Transverse colon (tissue), 4 donors: ENCODE results near the gene SYS1. TPM values are rescaled to one million over a fixed set of nuclear protein-coding genes. Genes with fewer than 3 reads are reported as not detected.

Experiments
- DNase-seq: peaks from one replicate; pipeline ENCODE4 v3.0.0-alpha.2; 2019
- H3K27ac ChIP-seq, 4 donors: fragments of 200-600 bp; sonication (generic); 2 replicates each; pipeline ENCODE4 v1.5.1; 2016 to 2018; ENCODE audit warnings: inconsistent platforms in 4 of 4
- H3K27me3 ChIP-seq: fragments of 200-600 bp; sonication (generic); 2 replicates; pipeline ENCODE4 v1.5.1; 2017; ENCODE audit warnings: inconsistent platforms
- H3K36me3 ChIP-seq, 4 donors: fragments of 200-600 bp; sonication (generic); 2 replicates each; pipeline ENCODE4 v1.5.1; 2017 to 2019; ENCODE audit warnings: inconsistent platforms in 4 of 4
- H3K4me1 ChIP-seq, 4 donors: fragments of 200-600 bp; sonication (generic); 2 replicates each; pipeline ENCODE4 v1.5.1; 2017 to 2020; ENCODE audit warnings: inconsistent platforms in 4 of 4
- H3K4me3 ChIP-seq, 4 donors: fragments of 200-600 bp; sonication (generic); 1 replicate in 1 of 4; 2 replicates in 3 of 4; pipeline versions ENCODE4 v1.5.1 to v1.6.1; 2017 to 2019; ENCODE audit warnings: inconsistent platforms in 4 of 4
- H3K9me3 ChIP-seq, 2 donors: fragments of 200-600 bp; sonication (generic); 2 replicates each; pipeline ENCODE4 v1.5.1; 2017 to 2019; ENCODE audit warnings: inconsistent platforms in 2 of 2
- EP300 ChIP-seq: sonication (generic); formaldehyde crosslinking; IDR thresholded peaks from one replicate; pipeline ENCODE4 v1.6.1; 2017; ENCODE audit warnings: antibody characterized with exemption, low read depth
- POLR2A ChIP-seq: fragments of 450-650 bp; IDR thresholded peaks from one replicate; pipeline ENCODE4 v1.6.1; 2016; ENCODE audit warnings: antibody characterized with exemption, mild to moderate bottlenecking, moderate library complexity
- POLR2AphosphoS5 ChIP-seq, 3 donors: sonication (generic); formaldehyde crosslinking; IDR thresholded peaks; one replicate each; pipeline ENCODE4 v1.6.1; 2016; ENCODE audit warnings: antibody characterized with exemption in 3 of 3
- WGBS, 2 donors: methylation state at CpG; one replicate each; pipeline ENCODE4 v1.1.5; 2018; ENCODE audit warnings: low coverage in 1 of 2; 5-methylcytosine and 5-hydroxymethylcytosine counted together
- in situ Hi-C, 4 donors: fragments of 200-750 bp; cut with MboI; loops; one replicate each; pipeline versions ENCODE4 v1.15.0 to v1.15.1; 2017; ENCODE audit warnings: low sequenced_read_pairs in 3 of 4, low pct_ligation_motif_present in 1 of 4, low pct_unique_long_range_greater_than_20kb in 1 of 4
- intact Hi-C: fragments of 100-400 bp; cut with DNase I; formaldehyde crosslinking; loops from one replicate; pipeline ENCODE4 v1.15.1; 2023; ENCODE audit warnings: low total_unique reads
- total RNA-seq, 4 donors: library from RNA; depleted of rRNA; stranded (reverse); fragments of >200 nt; gene quantifications; one replicate each; pipeline ENCODE4 v1.1.0, GENCODE V29; 2016
- TF ChIP-seq, protein P1 (sequence below), 5 experiments: fragments of 200-600 bp in 3 of 5; fragments of 450-650 bp in 2 of 5; sonication (generic) in 3 of 5; IDR thresholded peaks; 1 replicate in 2 of 5; 2 replicates in 3 of 5; pipeline ENCODE4 v1.5.1; 2016 to 2017; ENCODE audit warnings: antibody characterized with exemption in 5 of 5, inconsistent platforms in 3 of 5, mild to moderate bottlenecking in 2 of 5, moderate library complexity in 1 of 5

The SYS1 gene
- total RNA-seq, 4 donors from 2014 or later, result 5.6 to 64.7 (median 38.4) TPM

DNA sequence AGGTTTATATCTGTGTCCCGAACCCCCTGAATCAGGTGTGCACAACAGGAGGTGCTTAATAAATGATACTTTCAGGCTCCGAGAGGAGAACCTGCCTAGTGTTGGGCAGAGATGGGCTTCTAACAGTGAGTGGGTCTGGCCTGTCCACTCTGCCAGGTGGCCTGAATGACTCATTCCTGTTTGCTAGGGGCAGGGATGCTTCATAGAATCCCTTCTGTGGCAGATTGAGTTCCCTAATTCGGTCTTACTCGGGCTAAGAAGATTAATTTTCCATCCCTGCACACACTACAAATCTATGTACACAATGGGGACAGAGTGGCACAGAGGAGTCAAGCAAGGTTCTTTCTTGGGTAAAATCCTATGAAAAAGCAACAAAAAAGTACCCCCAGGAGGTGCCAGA lies 34.5 kb upstream of the SYS1 start:
- no peak overlapping the region for H3K27ac ChIP-seq
- intact Hi-C loops, result no loop called here
- DNase-seq, result no peak
- H3K9me3 ChIP-seq, result no peaks in the 10 kb centered on the region
- WGBS, 2 donors, result 75 to 93% methylated on average over 2 to 4 of the region's 4 CpGs
- no peaks in the 10 kb centered on the region for H3K27me3 ChIP-seq
- H3K4me3 ChIP-seq, result no peak overlapping the region
- H3K36me3 ChIP-seq, result peaks cover 0 to 49% (median 23%) of the 10 kb centered on the region in 4 donors
- H3K4me1 ChIP-seq, result no peaks in the 10 kb centered on the region
- in situ Hi-C loops, result loop anchor here in 1 of 4 donors (10.0 kb wide), 1 partner anchor 446 kb away; no protein-coding TSS in a partner anchor
- TF ChIP-seq POLR2A (no peak), EP300 (no peak), POLR2AphosphoS5 (IDR thresholded peaks at IDR 0.05) (no peak)
- TF ChIP-seq, protein P1, sequence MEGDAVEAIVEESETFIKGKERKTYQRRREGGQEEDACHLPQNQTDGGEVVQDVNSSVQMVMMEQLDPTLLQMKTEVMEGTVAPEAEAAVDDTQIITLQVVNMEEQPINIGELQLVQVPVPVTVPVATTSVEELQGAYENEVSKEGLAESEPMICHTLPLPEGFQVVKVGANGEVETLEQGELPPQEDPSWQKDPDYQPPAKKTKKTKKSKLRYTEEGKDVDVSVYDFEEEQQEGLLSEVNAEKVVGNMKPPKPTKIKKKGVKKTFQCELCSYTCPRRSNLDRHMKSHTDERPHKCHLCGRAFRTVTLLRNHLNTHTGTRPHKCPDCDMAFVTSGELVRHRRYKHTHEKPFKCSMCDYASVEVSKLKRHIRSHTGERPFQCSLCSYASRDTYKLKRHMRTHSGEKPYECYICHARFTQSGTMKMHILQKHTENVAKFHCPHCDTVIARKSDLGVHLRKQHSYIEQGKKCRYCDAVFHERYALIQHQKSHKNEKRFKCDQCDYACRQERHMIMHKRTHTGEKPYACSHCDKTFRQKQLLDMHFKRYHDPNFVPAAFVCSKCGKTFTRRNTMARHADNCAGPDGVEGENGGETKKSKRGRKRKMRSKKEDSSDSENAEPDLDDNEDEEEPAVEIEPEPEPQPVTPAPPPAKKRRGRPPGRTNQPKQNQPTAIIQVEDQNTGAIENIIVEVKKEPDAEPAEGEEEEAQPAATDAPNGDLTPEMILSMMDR (IDR thresholded peaks at IDR 0.05), result no peak

DNA sequence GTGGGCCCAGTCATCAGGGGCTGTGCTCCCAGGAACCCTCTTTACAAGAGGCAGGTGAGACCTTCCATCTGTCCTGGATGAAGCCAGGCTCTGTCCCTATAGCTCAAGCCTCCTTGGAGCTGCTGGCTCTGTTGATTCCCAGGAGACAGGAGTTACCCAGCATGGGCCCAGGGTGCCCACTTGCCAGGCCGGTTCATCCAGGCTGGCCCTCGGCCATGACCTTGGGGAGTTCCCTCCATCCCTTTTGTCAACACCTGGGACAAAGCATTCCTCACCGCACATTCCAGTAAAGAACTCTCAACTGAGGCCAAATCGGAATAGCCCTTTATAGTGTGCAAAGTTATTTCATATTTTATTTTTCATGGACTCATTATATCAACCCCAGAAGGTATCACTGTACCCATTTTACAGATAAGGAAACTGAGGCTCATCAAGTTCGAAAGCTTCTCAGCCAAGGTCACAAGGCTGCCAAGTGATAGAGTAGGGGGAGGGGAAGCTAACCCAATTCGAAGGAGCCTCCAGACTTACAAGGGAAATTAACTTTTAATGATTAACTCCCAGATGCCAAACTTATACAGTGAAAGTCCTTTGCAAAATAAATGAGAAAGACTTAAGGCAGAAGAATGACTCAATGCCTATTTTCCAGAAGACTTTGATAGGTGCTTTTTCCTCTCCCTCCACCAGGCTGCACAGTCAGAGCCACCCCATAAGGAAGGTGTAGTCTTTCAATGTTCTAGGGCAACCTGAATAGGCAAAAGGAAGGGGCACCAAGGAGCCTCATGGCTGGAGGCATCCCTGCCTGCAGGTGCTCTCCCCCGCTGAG lies 33.2 kb upstream of the SYS1 start:
- H3K9me3 ChIP-seq, result no peaks in the 10 kb centered on the region
- in situ Hi-C loops, result loop anchor here in 1 of 4 donors (10.0 kb wide), 1 partner anchor 445 kb away; no protein-coding TSS in a partner anchor
- DNase-seq, result no peak
- no peak overlapping the region for H3K4me3 ChIP-seq
- no peak overlapping the region for H3K27ac ChIP-seq
- 67 to 70% methylated on average over 2 to 7 of the region's 7 CpGs for WGBS, 2 donors
- TF ChIP-seq POLR2A (no peak), EP300 (no peak), POLR2AphosphoS5 (IDR thresholded peaks at IDR 0.05) (no peak)
- TF ChIP-seq, protein P1 (IDR thresholded peaks at IDR 0.05), result no peak
- H3K27me3 ChIP-seq, result no peaks in the 10 kb centered on the region
- no peaks in the 10 kb centered on the region for H3K4me1 ChIP-seq
- H3K36me3 ChIP-seq, result peaks cover 0 to 58% (median 23%) of the 10 kb centered on the region in 4 donors
- intact Hi-C loops, result no loop called here

DNA sequence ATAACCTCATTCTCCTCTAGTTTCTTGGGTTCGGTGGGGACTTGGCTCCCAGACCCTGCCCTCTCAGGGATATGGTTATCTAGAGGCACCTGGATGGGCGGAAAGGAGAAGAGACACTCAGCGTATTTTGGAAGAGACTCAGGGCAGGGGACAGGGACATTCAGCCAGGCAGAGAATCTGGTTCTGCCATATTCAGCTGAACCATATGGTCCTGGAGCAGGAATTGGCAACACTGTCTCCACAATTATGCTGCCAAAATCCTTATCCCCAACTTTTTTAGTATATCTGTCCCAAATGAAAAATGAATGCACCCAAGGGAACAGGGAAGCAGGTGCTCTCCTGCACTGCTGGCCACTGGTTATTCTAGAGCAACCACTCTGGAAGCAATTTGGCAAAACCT lies 32.5 kb upstream of the SYS1 start:
- intact Hi-C loops, result no loop called here
- H3K4me1 ChIP-seq, result no peaks in the 10 kb centered on the region
- no peak overlapping the region for H3K27ac ChIP-seq
- no peaks in the 10 kb centered on the region for H3K9me3 ChIP-seq
- H3K4me3 ChIP-seq, result no peak overlapping the region
- WGBS, 2 donors, result 92% methylated on average over 3 of the region's 3 CpGs; no CpG with 5 or more reads in 1 of the 2 donors
- no peak for DNase-seq
- in situ Hi-C loops, result no loop called here
- no peak for TF ChIP-seq POLR2AphosphoS5 (IDR thresholded peaks at IDR 0.05)
- no peak for TF ChIP-seq EP300
- TF ChIP-seq, protein P1 (IDR thresholded peaks at IDR 0.05), result no peak
- TF ChIP-seq POLR2A, result no peak
- peaks cover 0 to 66% (median 23%) of the 10 kb centered on the region in 4 donors for H3K36me3 ChIP-seq
- no peaks in the 10 kb centered on the region for H3K27me3 ChIP-seq

GRCh38 chr20:45336530-45337366 lies 26.2 kb upstream of the SYS1 start:
- H3K27me3 ChIP-seq, result no peaks in the 10 kb centered on the region
- TF ChIP-seq, protein P1 (IDR thresholded peaks at IDR 0.05), result no peak
- TF ChIP-seq EP300 (peak; percentile 17), POLR2AphosphoS5 (IDR thresholded peaks at IDR 0.05) (peak; percentile 37 to 72 (median 66))
- DNase-seq, result peak; percentile 68
- H3K36me3 ChIP-seq, result peaks cover 0 to 34% (median 0%) of the 10 kb centered on the region in 4 donors
- in situ Hi-C loops (no loop called here), intact Hi-C loops (no loop called here)
- H3K9me3 ChIP-seq, result no peaks in the 10 kb centered on the region
- H3K4me3 ChIP-seq, result no peak overlapping the region
- peak overlapping the region; percentile 92 to 96 (median 94) for H3K27ac ChIP-seq
- WGBS, 2 donors, result 43 to 71% methylated on average over 1 to 11 of the region's 11 CpGs
- peaks cover 57 to 63% (median 61%) of the 10 kb centered on the region in 4 donors for H3K4me1 ChIP-seq
